ENCODE results near the gene CHMP4A.

The CHMP4A gene

GRCh38 chr14:24194873-24195185, 18.5 kb downstream of the CHMP4A start:
- DNase-seq, result no peak

DNA sequence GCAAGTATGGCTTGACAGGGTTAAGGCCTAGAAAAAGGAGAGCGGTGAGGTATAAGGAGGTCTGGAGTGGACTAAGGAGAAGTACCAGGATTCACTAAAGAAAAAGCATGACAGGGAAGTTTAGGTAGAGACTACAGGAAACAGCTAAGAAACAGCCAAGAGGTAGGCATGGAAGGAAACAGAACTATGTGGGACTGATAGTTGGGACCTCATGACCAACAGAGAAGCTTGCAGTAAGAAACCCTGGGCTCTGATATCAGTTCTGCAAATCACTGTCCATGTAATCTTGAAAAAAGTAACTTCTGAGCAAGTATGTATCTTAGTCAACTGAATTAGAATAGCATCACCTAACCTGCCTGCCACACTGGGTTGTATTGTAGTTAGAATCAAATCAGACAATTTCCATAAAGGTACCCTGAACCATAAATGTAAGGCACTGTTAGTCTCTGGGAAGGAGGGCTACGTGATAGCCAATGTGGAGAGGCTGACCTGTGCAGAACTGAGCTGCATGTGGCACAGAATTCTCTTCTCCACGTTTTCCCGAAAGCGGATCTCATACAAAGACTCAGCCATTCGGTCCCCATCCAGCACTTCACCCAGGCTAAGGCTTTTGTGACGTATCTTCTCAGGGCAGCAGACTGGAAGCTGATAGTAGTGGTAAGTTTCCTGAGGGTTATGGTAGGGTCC, 19.0 kb downstream of the CHMP4A start:
- DNase-seq, result no peak

DNA sequence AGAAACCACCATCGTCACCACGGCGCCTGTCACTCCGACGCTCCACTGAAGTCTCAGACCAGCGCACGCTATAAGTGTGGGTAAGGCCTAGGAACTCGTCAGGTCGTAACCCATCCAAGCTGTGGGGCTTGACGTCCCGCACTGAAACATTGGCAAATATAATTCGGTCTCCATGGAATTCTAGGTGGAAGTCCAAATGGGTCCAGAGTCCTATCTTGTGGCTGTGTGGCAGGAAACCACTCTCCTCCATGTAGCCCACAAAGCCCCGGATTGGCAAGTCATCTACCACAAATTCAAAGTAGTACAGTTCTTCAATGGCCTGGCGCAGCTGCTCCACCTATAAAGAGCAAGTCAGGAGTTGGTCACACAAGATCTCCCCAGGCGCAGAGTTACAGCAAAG, 20.4 kb downstream of the CHMP4A start:
- no peak for DNase-seq

DNA sequence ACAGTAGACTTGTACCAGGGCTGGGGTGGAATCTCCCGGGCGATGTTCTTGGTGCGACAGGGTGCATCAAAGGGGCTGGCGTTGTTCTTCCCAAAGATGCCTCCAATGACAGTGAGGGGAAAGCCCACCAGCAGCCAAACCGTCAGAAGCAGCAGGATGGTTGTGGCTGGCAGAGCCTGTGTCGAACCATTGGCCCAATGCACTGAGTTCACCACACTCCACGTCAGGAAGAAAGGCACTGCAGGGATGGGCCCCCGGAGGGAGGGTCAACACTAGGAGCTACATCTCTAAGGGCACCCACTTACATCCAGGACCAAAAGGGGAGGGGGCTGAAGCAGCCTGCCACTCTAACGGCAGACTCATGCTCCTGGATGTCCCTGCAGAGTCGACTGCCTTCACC, 22.9 kb downstream of the CHMP4A start:
- DNase-seq, result no peak

DNA sequence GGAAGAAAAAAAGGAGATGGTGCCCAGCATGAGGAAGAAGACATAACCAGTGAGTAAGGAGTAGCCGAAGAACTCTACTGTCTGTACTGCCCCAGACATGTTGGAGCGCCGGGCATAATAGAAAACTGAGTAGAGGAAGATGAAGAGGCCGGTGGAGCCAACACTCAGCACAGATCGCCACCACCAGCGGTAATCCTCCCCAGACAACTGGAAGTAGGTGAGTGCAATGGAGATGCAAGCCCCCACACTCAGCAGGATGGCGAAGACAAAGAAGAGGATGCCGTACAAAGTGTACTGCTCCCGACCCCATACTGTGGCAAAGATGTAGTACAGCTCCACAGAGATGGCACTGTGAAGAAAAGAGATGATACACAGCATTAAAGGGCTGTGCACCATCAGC, 23.8 kb downstream of the CHMP4A start:
- no peak for DNase-seq

DNA sequence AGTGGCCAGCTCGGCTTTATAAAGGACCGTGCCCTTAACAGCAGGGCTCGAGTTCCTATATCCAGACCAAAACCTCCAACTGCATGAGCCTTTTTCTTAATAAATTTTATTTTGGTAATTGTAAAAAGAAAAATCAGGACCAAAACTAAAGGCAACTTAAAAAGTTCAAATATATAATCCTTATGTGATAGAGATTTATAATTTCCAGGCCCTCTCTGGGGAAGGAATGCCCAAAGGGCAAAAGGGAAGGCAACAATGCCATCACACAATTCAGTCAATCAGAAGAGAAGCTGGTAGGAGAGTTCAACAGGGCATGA, 24.3 kb downstream of the CHMP4A start:
- DNase-seq, result no peak

DNA sequence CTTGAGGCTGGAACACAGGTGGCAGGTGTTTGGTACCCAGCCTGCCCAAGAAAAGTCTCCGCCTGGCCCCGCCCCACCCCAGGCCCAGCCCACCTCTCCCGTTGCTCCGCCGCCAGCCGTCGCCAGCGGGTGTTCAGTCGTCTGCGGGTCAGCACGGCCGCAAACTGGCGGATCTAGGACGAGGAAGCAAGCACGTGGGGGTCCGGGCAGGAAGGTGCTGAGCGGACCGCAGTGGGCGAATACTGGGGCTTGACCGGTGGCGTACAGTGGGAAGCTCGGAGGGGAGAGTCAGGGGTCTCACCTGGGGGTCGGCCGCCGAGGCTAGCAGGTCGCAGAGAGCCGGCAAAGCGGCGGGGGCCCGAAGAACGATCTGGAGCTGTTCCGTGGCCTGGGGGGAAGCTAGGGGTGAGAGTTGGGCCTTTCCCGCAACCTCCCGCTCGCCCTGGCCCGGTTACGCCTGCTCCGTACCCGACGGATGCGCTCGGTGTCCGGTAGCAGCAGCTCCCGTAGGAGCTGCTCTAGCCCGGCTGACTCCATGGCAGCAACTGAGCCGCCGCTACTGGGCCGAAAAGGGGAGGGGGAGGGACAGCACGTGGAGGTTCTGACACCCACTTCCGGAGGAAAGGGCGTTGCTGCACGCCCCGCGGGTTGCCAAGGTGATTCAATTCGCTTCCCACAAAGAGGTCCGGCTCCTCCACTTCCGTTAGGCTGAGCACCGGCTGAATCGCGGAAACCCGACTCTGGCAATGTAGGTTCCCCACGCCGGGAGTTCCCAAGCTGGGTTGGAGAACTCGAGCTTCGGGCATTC, 24.8 kb downstream of the CHMP4A start, which contains the start of gene IPO4:
Gene IPO4 (minus strand): TSS at position 566 of the 808 bp plus-strand sequence. CDS start 29 bp downstream, at position 537.
- peak; percentile 95 for DNase-seq

DNA sequence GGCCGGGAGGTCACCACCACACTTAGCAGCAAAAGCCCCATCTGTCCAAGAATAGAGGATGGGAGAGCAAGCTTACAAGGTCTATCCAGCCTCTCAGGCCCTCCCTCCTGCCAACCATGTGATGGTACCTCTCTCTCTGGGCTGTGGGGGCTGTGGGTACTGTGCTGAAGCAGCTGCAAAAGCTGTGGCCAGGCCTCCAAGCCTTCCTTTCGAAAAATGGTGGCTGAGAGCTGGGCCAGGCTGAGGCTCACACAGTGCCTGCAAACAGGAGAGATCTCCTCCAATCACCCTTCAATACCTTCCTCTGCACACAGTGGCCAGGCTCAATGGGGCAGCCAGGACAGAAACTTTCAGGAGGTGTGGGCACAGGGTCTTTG, 25.8 kb downstream of the CHMP4A start:
- DNase-seq, result no peak

DNA sequence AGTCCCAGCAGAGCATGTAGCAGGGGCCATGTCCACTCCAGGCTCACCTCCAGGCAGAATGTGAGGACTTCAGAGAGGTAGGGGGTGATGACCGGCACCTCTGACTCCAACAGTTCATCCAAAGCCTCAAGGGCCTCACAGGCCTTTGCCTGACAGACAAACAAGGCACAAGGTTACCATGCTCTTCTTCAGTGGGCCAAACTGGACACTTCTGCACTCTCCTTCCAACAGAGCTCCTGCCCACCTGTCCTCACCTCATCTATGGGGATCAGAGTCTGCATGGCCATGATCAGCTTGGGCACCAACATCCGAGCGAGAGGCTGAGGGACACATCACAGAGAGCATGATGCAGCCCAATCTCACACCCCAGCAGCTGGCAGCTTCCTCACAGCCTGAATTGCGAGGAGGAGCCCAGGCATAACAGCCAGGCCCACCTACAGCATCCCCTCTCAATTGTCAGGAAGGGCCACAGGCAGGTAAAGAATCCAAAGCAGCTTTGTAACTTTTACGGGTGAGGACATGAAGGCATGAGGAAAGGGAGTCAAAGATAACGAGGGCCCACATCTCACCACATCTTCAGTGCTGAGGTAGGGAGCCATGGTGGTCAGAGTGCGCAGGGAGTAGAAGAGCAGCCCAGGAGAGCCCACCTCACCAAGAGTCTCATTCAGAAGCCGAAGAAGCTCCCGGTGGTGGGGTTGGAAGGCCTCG, 26.3 kb downstream of the CHMP4A start:
- DNase-seq, result no peak

GRCh38 chr14:24185741-24186140, 27.5 kb downstream of the CHMP4A start:
- no peak for DNase-seq

GRCh38 chr14:24185026-24185425, 28.3 kb downstream of the CHMP4A start:
- DNase-seq, result no peak

GRCh38 chr14:24184104-24184970, 29.0 kb downstream of the CHMP4A start:
- DNase-seq, result no peak

DNA sequence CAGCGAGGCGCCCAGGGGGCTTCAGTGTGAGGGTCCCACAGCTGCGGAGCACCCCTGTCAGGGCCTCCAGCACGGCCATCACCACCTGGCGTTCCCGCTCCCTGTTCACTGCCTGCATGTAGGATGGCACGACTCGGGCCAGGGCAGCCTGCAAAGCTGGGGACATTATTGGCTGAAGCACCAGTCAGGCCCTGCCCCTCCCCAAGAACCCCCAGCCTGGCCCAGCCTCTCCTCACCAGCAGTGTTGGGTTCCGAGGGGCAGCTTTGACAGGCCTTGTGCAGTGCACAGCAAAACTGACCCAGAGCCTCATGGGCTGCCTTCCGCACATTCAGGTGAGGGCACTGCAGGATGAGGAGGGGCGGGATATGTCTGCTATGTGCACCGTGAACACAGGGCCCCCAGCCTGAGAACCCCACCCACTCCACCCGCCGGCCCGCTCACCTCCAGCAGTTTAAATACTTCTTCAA, 30.2 kb downstream of the CHMP4A start:
- no peak for DNase-seq

DNA sequence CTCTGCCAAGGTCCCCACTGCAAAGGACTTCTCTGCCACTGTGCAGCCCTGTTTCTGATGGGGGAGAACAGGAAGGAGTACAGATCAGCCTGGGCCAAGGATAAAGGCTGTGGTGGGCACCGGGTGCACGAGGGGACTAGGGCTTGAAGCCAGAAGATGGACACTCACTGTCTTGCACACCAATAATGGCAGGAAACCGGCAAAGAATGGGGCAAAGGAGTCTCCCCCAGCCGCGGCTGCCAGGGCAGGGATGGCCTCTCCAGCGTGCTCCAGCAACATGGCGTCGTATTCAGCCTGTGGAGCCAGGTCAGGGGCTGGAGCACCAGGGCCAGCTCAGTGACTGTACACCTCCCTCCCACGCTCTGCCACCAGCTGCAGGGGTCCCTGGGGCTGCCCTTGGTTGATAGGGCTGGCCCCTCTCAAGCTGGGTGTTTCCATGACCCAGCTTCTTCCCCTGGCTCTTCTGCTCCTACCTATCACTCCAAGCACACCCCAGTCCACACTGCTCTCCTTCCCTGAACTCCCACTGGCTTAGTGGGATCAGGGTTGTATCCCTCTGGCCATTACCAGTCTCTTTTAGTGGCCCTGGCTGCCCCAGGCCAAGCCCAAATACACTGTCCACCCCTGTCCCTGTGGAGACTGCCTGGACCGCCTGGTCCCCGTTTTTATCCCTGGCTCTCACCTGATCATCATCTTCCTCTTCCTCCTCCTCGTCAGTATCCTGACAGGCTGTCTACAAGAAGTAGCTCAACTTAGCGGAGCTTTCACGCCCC, 31.0 kb downstream of the CHMP4A start:
- DNase-seq, result no peak

GRCh38 chr14:24181371-24182077, 31.8 kb downstream of the CHMP4A start:
- DNase-seq, result no peak

DNA sequence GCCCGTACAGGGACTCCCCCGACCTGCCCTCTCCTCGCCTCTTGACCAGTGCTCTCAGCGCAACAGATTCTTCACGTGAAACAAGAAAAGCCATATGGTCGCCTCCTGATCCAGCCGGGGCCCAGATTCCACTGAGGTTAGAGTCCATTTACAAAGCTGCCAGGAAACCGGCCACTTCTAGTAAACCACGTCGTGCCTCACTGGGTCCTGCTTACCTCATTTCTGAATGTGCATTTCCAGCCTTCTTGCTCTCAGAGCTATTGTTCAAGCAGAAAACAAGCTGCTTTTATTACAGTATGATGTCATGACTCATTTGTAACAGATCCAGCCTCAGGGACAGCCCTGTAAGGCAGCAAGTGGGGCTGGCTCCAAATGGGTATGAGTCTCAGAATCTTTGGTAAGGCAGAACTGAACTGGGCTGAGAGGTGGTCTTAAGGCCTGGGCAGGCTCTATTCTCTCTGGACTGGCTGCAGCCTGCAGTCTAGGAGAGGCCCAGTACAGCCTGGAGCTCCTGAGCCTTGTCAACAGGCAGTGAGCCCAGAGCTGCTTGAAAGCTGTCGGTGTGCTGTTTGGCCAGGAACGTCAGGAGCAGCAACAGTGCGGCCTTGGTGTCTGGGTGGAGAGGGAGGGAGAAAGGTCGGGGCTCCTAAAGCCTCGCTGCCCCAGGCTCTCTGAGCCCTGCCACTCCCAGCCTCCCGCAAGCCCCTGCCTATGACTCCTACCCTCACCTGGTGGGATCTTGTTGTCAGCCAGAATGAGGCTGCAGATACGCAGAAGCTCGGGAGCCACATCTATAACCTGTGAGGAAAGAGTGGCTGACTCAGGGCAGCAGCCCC, 33.1 kb downstream of the CHMP4A start:
- DNase-seq, result no peak

- no peak for DNase-seq
Measured at GRCh38 chr14:24179294-24179960, 33.9 kb downstream of the CHMP4A start.

GRCh38 chr14:24178399-24179178, 34.7 kb downstream of the CHMP4A start:
- DNase-seq, result no peak

DNA sequence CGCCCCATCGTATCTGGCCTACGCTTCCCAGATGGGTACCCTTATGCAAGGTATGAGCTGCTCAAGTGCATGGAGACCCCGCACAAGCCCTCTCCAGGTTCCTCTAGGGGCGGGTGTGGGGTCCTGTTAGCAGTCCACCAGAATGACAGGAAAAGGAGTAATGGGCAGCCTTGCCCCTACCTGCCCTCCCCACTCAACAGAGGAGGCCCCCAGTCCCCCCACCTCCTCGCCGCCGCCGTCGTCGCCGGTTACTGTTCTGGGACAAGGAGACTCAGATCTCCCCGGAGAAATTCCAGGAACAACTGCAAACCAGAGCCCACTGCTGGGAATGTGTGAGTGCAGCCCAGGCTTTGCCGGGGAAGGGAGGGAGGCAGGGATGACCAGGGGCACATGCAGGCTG, 35.4 kb downstream of the CHMP4A start:
- no peak for DNase-seq

All from SHP77 treated with DMSO at 0.1 percent for 48 hours (cell line).